Fibroblast of the aortic adventitia (primary cell): ENCODE data around the gene DNMT3A. TPM values are rescaled to one million over a fixed set of nuclear protein-coding genes. Genes with fewer than 3 reads are reported as not detected.

Experiments
- DNase-seq: peaks from one replicate; pipeline ENCODE4 v3.0.0-alpha.2; 2010; ENCODE audit warnings: low read depth
- H3K4me3 ChIP-seq: 2 replicates; pipeline ENCODE4 v1.5.1; 2011; ENCODE audit warnings: low read depth, mild to moderate bottlenecking, control low read depth, low read length, moderate library complexity
- total RNA-seq: library from RNA; depleted of rRNA; stranded (reverse); fragments of >200 nt; gene quantifications from 2 replicates; pipeline ENCODE4 v1.2.3, GENCODE V29; 2012; ENCODE audit warnings: low replicate concordance
- TF ChIP-seq, protein P1 (sequence below): IDR thresholded peaks from 2 replicates; pipeline ENCODE4 v1.5.1; 2011; ENCODE audit warnings: mild to moderate bottlenecking, low read length, control low read depth, inconsistent platforms; ENCODE audit not compliant: insufficient read depth

The DNMT3A gene
- total RNA-seq, 1 donor: 10.8 TPM

DNA sequence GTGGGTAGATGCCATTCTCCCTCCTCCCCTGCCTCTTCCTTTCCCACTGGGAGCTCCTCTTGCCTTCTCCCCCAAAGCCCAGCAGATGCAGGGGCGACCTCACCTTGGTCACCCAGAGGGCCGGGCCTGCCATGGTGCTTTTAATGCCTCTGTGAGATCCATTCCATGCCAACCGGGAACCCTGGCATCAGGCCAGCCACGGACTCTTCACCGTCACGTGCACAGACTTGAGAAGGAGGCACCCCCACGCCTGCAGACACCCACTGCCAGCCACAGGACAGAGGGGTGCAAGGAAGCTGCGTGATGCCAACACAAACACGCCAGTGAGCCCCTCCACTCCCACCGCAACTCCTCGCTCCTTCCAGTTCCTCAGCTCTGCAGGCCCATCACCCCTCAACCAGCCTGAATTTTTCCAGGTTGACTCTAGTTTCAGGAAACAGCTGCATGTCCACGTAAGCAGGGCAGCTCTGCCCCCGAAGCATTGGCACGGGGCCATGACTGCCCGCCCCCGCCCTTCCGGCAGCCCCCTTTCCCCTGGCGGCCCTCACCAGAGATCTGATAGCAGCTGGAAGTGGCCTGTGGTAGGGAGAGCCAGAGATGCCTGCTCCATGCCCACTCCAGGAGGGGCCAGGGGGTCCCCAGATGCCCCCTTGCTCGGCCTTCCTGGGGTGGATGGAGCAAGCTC is 50.8 kb downstream of the DNMT3A start:
- no peak overlapping the region for H3K4me3 ChIP-seq
- TF ChIP-seq, protein P1, sequence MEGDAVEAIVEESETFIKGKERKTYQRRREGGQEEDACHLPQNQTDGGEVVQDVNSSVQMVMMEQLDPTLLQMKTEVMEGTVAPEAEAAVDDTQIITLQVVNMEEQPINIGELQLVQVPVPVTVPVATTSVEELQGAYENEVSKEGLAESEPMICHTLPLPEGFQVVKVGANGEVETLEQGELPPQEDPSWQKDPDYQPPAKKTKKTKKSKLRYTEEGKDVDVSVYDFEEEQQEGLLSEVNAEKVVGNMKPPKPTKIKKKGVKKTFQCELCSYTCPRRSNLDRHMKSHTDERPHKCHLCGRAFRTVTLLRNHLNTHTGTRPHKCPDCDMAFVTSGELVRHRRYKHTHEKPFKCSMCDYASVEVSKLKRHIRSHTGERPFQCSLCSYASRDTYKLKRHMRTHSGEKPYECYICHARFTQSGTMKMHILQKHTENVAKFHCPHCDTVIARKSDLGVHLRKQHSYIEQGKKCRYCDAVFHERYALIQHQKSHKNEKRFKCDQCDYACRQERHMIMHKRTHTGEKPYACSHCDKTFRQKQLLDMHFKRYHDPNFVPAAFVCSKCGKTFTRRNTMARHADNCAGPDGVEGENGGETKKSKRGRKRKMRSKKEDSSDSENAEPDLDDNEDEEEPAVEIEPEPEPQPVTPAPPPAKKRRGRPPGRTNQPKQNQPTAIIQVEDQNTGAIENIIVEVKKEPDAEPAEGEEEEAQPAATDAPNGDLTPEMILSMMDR: no peak
- DNase-seq: no peak

DNA sequence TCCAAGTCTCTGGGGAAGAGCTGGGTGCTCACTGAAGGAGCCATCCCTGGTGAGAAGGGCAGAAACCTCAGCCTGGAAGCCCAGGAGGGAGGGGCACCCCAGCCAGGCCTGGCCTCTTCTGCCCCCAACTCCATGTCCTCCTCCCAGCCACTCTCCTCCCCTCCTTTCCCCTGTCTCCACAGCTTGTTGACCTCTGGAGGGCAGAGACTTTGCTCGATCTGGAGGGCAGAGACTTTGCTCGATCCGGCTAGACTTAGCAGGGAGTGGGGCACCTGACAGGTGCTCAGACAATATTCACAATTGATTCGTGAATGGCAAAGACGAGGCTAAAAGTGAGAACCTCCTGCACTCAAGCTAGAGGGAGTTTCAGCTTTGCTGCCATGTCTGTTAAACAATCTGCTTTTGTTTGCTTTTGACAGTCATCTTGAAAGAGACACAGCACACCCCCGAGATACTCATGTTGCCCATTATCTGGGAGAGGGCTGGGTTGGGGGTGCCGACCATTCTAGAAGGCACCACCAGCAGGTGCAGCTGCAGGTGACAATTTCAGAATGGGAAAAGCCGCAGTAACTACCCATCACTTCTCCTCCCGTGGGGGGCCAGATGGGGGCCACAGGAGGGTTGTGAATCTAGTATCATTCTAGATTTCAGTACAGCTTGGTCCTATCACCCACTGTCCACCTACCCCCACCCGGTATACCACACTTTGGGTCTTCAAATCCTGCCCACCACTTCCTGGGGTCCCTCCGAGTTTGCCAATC is 54.8 kb downstream of the DNMT3A start:
- no peak overlapping the region for H3K4me3 ChIP-seq
- DNase-seq: no peak
- TF ChIP-seq, protein P1: no peak

DNA sequence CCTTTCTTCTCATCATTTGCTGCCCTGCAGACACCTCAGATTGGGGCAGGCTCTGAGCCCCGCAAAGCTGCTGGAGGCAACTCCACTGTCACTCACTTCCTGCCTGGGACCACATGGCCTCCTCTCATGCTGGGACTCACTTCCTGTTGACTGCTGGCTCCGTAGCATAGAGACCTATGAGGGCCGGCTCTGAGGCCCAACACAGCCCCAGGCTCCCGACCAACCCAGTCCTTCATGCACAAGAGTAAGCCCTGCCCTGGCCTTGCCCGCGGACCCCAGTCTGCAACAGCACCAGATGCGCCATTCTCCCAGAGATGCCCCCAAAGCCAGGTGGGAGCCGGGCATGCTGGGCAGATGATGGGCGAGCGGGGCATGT is 55.7 kb downstream of the DNMT3A start:
- H3K4me3 ChIP-seq: no peak overlapping the region
- no peak for DNase-seq
- TF ChIP-seq, protein P1: no peak

DNA sequence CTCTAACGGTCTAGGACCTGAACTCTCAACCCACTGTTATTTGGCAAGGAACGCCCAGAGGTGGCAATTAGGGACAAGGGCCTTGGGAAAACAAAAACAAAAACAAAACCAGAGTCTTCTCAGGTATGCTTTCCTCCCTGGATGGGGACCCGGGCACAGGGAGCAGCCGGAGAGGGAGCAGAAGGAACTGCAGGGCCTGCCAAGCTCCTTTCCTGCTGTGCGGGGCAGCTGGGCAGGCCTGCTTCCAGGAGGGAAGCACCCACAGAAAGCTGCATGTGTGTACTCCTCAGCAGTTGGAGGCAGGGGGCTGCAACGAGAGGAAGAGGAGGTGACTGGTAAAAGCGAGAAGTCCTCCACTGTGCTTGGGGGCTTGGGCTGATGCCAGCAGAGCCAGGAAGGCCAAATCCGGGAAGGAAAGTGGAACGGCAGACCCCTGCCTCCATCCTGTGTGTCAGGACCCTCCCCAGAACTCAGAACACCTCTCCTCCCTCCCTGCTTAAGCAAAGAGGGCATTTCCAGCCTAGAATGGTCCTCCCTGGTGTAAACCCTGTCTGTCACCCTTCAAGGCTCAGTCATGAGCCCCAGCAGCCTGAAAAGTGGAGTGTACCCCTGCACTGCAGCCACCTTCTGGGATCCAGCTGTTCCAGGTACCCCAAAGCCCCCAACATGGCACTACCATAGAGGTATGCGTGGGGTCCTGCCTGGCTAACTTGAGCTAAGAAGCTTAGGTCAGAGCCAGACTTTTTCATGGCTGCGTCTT is 56.3 kb downstream of the DNMT3A start:
- TF ChIP-seq, protein P1: no peak
- H3K4me3 ChIP-seq: no peak overlapping the region
- DNase-seq: no peak

DNA sequence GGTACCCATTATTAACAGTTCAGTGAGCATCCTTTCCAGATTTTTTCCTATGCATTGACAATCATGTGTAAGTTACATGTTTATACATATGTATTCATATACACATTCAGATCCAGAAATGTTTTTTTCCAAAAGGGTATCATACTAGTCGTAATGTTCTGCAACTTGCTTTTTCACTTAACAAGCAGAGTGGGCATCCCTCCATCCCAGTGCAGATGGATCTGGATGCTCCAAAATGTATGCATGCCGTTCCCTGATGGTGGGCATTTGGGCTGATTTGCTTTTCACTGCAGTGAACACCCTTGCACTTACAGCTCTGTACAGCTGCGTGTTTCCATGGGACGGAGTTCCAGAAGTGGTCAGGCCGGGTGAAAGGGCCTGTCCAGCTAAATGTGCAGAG is 57.0 kb downstream of the DNMT3A start:
- TF ChIP-seq, protein P1: no peak
- DNase-seq: no peak
- H3K4me3 ChIP-seq: no peak overlapping the region

DNA sequence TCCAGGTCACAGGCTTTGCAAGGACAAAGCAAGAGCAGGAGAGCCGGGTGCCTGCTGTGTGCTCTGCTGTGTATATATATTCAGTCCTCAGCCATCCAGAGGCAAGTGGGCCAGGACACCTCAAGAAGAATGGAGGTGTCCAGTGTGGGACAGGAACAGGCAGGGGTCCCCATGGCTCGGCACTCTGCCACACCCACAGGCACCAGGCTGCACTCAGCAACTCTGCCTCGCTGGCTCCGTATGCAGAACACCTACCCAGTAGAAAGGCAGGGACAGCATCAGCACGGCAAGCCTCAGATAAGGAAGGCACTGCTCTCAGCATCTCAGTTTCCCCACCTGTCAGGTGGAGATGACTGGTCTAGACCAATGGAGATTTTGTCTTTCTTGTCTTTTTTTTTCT is 57.8 kb downstream of the DNMT3A start:
- no peak overlapping the region for H3K4me3 ChIP-seq
- TF ChIP-seq, protein P1: no peak
- no peak for DNase-seq
